Measurements from ENCODE around the gene CHRM4.

Gene CHRM4

DNA sequence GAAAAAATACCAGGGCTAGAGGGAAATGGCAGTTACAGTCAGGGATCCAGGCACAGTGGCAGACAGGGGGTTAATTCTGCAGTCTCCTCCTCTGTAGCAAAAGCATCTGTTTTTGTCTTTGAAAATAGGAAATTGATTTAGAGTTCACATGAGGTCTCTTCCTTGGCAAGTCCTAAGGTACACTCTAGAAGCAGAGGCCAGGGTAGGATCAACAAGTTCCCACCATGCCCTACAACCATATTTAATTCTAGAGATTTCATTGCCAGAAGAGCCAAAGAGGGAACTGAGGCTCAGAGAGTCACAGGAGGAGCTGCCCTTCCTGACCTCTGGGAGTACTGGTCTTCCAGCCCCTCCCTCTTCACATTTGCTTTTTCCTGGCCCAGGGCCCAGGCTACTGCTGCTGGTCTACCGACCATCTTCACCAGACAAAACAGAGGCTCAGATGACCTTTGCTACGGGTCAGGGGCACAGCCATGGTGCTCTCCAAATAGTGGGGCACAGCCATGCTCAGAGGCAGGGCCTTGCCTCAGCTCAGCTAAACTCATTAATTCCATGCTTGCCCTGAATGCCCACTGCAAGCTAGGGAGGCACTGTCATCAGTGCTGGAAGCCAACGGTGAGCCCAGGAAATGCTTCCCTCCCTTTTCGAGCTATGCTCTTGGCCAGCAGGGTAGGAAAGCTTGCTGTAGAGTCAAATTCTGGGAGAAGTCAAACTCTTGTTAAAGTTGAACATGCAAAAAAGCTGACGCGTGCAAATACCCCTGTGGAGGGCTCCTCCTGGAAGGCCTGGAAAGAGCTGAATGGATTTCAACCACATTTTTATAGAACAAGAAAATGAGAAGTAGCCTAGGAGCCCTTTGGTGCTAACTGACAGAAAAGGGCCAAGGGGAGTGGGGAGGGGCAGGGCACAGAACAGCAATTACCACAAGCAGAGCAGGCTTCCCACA, 11.7 kb upstream of the CHRM4 start:
- no peak for DNase-seq

- no peak for DNase-seq
These were observed 6.0 kb upstream of the CHRM4 start for GRCh38 chr11:46397526-46397925.

DNA sequence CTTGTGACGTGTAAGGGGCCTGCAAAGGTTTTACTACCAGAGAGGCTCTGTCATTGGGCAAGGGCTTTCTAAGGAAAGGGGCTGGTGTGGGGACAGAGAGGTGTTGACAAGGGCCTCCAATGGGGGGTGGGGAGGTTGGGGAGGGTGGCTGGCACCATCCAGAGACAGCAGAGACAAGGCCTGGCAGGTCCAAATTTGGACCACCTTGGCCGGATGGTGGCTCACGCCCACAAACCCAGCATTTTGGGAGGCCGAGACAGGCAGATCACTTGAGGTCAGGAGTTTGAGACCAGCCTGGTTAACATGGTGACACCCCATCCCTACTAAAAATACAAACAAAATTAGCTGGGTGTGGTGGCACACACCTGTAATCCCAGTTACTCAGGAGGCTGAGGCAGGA, 2.2 kb upstream of the CHRM4 start:
- DNase-seq: no peak

DNA sequence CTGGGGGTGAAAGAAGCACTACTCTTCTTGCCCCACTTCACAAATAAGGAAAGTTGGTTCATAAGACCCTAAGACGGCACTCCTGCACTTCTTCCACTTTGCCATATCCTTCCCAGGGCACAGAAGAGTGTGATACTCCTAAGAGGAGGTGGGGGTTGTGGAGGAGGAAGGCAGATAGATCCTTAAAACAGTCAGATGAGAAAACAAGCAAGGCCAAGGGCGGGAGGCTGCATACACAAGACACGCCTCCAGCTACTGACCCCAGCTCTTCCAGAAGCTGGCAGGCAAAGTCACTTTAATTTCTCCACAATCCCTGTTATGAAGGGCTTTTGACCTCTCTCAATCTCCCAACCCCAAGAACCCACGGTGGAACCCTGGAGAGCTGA, 1.6 kb upstream of the CHRM4 start:
- DNase-seq: no peak

DNA sequence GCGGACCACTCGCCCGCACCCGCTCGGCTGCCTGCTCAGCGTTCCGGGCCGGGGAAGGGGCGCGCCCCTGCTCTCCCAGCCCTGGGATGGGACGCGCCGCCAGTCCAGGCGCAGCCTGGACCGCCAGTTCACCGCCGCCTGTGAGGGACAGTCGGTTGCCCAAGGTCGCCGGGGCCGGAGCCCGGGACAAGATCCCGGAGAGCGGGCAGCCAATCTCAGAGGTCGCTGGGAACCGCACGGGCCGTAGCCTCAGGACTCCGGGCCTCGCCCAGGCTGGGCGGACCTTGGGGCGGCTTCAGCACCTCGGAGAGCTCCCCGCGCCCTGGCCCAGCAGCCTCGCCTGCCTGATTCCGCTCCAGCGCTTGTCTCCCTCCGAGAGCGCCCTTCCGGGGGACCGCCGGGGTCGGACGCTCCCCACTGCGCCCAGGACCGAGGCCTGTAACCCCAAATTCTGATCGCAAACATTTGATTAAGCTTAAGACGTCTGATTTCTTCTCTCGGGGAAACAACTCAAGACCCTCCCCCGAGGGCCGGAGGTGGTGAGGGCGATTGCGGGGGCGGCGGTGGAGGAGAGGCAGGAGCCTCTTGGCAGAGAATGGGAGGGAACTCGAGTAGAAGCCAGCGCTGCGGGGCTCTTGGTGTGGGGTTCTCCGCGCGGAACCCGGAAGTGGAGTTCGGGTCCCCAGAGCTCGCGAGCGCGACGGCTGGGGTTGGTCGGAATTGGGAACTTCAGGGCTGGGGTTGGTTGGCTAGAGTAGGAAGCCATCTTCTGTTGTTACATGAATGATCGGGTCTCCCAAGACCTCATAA, 1.1 kb upstream of the CHRM4 start:
- peak; percentile 94 for DNase-seq

DNA sequence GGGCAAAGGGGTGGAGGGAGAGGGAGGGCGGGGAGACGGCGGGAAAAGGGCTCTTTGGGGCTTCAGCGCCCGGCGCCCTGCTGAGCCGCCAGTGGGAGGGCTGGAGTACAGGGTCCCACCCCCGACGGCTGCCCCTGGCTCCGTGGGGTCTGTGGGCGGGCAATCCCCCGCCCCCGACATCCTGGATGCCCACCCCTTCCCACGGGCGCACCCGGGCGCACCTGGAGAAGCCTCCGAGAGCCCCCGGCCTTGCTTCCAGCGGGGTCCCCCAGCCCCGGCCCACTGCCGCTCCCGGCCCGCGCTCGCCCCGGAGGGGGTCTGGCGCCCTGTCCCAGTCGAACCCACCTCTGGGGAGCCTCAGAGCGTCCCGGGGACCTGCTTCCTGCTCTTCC, 394 bp downstream of the CHRM4 start:
- no peak for DNase-seq

- DNase-seq: no peak
These were observed 1.0 kb downstream of the CHRM4 start for GRCh38 chr11:46390331-46391171.

GRCh38 chr11:46389450-46390330, 1.9 kb downstream of the CHRM4 start:
- DNase-seq: peak; percentile 90

GRCh38 chr11:46388619-46389449, 2.7 kb downstream of the CHRM4 start:
- DNase-seq: peak; percentile 68

- DNase-seq: peak; percentile 73
These were observed 3.5 kb downstream of the CHRM4 start for GRCh38 chr11:46387919-46388618.

GRCh38 chr11:46387456-46387855, 4.1 kb downstream of the CHRM4 start:
- DNase-seq: no peak

DNA sequence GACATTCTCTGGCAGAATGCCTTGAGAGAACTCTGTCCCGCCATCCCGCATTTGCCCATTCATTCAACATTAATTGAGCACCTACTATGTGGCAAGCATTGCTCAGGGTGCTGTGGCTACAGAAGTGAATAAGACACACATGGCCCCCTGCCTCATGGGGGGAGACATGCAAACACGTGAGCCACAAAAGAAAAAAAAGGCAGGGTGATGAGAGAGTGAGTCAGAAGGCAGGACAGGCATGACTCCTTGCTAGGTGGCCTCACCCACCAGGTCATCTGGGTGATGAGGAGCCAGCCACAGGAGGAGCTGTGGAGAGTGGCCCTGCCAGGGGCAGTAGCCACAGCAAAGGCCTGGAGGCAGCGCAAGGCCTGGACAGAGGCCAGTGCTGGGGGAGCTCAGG, 4.9 kb downstream of the CHRM4 start:
- DNase-seq: peak; percentile 64

DNA sequence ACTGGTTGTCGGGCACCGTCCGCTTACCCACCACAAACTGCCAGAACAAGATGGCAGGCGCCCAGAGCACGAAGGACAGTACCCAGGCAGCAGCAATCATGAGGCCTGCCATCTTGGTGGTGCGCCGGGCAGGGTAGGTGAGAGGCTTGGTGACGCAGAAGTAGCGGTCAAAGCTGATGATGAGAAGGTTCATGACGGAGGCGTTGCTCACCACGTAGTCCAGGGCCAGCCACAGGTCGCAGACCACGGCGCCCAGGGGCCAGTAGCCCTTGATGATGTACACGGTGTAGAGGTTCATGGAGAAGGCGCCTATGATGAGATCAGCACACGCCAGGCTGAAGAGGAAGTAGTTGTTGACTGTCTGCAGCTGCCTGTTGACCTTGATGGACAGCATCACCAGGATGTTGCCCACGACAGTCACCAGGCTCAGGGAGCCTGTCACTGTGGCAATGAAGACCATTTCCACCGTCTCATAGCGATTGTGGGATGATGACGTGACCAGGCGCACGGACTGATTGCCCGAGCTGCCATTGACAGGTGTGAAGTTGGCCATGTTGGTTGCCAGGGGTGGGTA, 5.5 kb downstream of the CHRM4 start:
- DNase-seq: no peak

DNA sequence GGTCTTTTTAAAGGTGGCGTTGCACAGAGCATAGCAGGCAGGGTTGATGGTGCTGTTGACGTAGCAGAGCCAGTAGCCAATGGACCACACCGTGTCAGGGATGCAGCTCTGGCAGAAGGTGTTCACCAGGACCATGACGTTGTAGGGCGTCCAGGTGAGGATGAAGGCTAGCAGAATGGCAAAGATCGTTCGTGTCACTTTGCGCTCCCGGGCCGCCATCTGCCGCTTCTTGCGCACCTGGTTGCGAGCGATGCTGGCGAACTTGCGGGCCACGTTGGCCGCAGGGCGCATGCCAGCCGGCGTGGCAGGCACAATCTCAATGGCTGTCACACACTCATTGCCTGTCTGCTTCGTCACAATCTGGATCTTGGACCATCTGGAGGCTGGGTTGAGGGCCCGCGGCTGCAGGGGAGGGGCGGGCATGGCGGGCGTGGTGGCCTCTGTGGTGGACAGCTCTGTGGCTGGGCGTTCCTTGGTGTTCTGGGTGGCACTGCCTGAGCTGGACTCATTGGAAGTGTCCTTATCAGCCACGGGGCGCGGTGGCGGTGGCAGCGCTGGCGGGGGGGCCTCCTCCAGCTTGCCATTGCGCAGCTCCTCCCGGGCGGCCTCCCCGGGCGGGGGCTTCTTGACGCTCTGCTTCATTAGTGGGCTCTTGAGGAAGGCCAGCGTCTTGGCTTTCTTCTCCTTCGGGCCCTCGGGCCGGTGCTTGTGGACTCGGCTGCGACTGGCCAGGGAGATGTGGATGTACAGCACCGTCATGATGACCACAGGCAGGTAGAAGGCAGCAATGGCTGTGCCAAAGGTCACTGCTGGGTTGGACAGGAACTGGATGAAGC, 6.2 kb downstream of the CHRM4 start:
- DNase-seq: no peak

- no peak for DNase-seq
These were observed 7.4 kb downstream of the CHRM4 start for GRCh38 chr11:46383974-46384701.

DNA sequence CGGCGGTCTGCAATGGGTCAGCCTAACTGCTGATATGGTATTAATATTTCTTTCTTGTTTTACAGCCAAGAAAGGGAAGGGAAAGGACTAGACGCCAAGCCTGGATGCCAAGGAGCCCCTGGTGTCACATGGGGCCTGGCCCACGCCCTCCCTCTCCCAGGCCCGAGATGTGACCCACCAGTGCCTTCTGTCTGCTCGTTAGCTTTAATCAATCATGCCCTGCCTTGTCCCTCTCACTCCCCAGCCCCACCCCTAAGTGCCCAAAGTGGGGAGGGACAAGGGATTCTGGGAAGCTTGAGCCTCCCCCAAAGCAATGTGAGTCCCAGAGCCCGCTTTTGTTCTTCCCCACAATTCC, 8.2 kb downstream of the CHRM4 start:
- no peak for DNase-seq

DNA sequence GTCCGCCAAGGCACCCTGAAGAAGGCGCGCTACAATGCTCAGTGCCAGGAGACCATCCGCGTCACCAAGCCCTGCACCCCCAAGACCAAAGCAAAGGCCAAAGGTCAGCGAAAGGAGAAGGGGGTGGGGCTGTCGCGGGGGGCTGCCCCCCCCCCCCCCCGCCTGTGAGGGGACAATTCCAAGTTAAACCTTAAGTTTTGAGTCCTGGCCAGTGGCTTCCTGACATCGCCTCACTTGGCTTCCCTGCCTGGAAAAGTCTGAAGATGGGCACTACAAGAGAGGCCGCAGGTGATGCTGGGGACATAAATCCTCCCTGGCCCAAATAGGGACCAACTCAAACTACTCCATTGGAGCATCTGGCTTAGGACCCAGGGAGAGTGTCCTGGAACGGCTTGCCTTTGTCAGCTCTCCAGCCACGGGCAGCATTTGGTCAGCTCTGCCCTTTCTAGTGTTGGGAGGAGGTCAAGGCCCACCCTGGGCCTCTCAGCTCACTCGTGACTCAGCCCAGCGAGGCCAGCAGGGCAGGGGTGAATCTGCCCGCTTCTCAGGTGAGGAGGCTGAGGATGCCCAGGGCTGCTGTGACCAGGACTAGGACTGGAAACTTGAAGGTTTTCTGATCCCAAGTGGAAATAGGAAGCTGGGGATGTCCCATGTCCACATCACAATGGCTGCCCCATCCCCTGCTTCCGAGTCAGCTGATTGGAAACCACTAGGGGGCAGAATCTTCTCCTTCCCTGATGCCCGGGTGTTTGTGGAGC, 8.8 kb downstream of the CHRM4 start:
- DNase-seq: peak; percentile 76

Data from islet precursor cell (in vitro differentiated cells).